GM12878 (cell line): ENCODE measurements around the gene ARTN. TPM values are rescaled to one million over a fixed set of nuclear protein-coding genes. Genes with fewer than 3 reads are reported as not detected.

ENCODE experiments used
- ATAC-seq: fragments of 200-7000 bp; cut with Tn5 transposase; 3 replicates; pipeline ENCODE4 v1.9.1; 2020; ENCODE audit warnings: mild to moderate bottlenecking, moderate library complexity
- BruUV-seq: library from RNA; stranded (reverse); fragments of 400-500 nt; replicated peaks from 2 replicates; lab custom pipeline; 2021; lab: Mats Ljungman, UMichigan
- CTCF ChIA-PET: fragments of 300-600 bp; sonication (Branson Sonifier 250); formaldehyde crosslinking; extraction: SDS; loops from one replicate; lab custom pipeline; 2021; ENCODE audit warnings: inconsistent platforms; lab: Yijun Ruan, JAX
- POLR2A ChIA-PET: fragments of 350-600 bp; formaldehyde crosslinking; extraction: SDS; loops from one replicate; lab custom pipeline; 2021; ENCODE audit warnings: inconsistent platforms; lab: Charles Lee
- RAD21 ChIA-PET: fragments of 300-600 bp; sonication (Branson Sonifier 250); formaldehyde crosslinking; loops from one replicate; lab custom pipeline; 2023; ENCODE audit warnings: antibody characterized with exemption; ENCODE audit not compliant: unreplicated experiment; lab: Charles Lee
- SMC1A ChIA-PET: fragments of 300-600 bp; sonication (Branson Sonifier 250); formaldehyde crosslinking; loops from one replicate; lab custom pipeline; 2023; ENCODE audit not compliant: unreplicated experiment, uncharacterized antibody; lab: Charles Lee
- DNase-seq: peaks from one replicate; pipeline ENCODE4 v3.0.0-alpha.2; 2011; ENCODE audit warnings: low read depth, low spot score
- FAIRE-seq: peaks from 3 replicates; lab custom pipeline; 2011; peaks lifted over from hg19 to GRCh38; lab: Jason Lieb, UNC
- H2AFZ ChIP-seq: 2 replicates; pipeline ENCODE4 v1.6.0; 2011; ENCODE audit warnings: low read depth, low read length, control low read depth; ENCODE audit not compliant: control insufficient read depth
- H3K27ac ChIP-seq: 2 replicates; pipeline ENCODE4 v1.5.1; 2011; ENCODE audit warnings: control low read depth; ENCODE audit not compliant: control insufficient read depth, insufficient read depth
- H3K27me3 ChIP-seq, 2 experiments: replicated peaks in 1 of 2; 2 replicates each; pipeline versions ENCODE4 v1.6.0 to v1.6.1; 2011; ENCODE audit warnings: low read length in 1 of 2; ENCODE audit not compliant: control insufficient read depth in 2 of 2, insufficient read depth in 2 of 2
- H3K36me3 ChIP-seq, 2 experiments: 2 replicates each; pipeline ENCODE4 v1.5.1; 2011; ENCODE audit warnings: low read length in 1 of 2; ENCODE audit not compliant: control insufficient read depth in 2 of 2, insufficient read depth in 2 of 2
- H3K4me1 ChIP-seq: 2 replicates; pipeline ENCODE4 v1.6.1; 2011; ENCODE audit warnings: mild to moderate bottlenecking, low read length, moderate library complexity, mixed read lengths; ENCODE audit not compliant: control insufficient read depth, insufficient read depth
- H3K4me2 ChIP-seq: 2 replicates; pipeline ENCODE4 v1.6.0; 2011; ENCODE audit warnings: control low read depth; ENCODE audit not compliant: control insufficient read depth, insufficient read depth
- H3K4me3 ChIP-seq: fragments of 200-600 bp; sonication (generic); 2 replicates; pipeline ENCODE4 v1.5.1; 2016
- H3K79me2 ChIP-seq: 2 replicates; pipeline ENCODE4 v1.6.0; 2011; ENCODE audit warnings: low read length; ENCODE audit not compliant: control insufficient read depth, insufficient read depth
- H3K9ac ChIP-seq: 2 replicates; pipeline ENCODE4 v1.8.0; 2011; ENCODE audit warnings: low read length, control low read depth, mixed read lengths; ENCODE audit not compliant: control insufficient read depth, insufficient read depth
- H3K9me3 ChIP-seq: replicated peaks from 3 replicates; pipeline ENCODE4 v1.5.1; 2011; ENCODE audit warnings: mild to moderate bottlenecking, low read length; ENCODE audit not compliant: control insufficient read depth, insufficient read depth
- H4K20me1 ChIP-seq: 2 replicates; pipeline ENCODE4 v1.6.0; 2011; ENCODE audit not compliant: control insufficient read depth, insufficient read depth
- BCL11A ChIP-seq: IDR thresholded peaks from 2 replicates; pipeline ENCODE4 v1.6.1; 2011; ENCODE audit warnings: low read depth, low read length
- CBFB ChIP-seq: IDR thresholded peaks from 2 replicates; pipeline ENCODE4 v1.6.1; 2016; ENCODE audit warnings: antibody characterized with exemption, low read depth
- IKZF1 ChIP-seq: fragments of 450-650 bp; conservative IDR thresholded peaks from 2 replicates; pipeline ENCODE4 v1.6.1; 2017; ENCODE audit warnings: antibody characterized with exemption, mild to moderate bottlenecking
- MEF2B ChIP-seq: fragments of 450-650 bp; IDR thresholded peaks from 2 replicates; pipeline ENCODE4 v1.6.1; 2018; ENCODE audit warnings: mild to moderate bottlenecking, moderate library complexity; ENCODE audit not compliant: partially characterized antibody, poor library complexity, severe bottlenecking
- MTA2 ChIP-seq: fragments of 450-650 bp; IDR thresholded peaks from 2 replicates; pipeline ENCODE4 v1.6.1; 2016; ENCODE audit warnings: low read depth, mild to moderate bottlenecking, moderate library complexity
- MXI1 ChIP-seq: fragments of 150-350 bp; IDR thresholded peaks from 2 replicates; pipeline ENCODE4 v1.6.1; 2011; ENCODE audit warnings: low read depth, mild to moderate bottlenecking, inconsistent platforms, low read length, improper control_type of control experiment
- RELB ChIP-seq: fragments of 450-650 bp; IDR thresholded peaks from 2 replicates; pipeline ENCODE4 v1.6.1; 2017; ENCODE audit warnings: low read depth, mild to moderate bottlenecking, moderate library complexity
- ZBTB11 ChIP-seq: fragments of 450-650 bp; formaldehyde crosslinking; IDR thresholded peaks from 2 replicates; pipeline ENCODE4 v1.5.0; 2022; ENCODE audit warnings: mild to moderate bottlenecking, missing genetic modification characterization
- ZSCAN29 ChIP-seq: fragments of 450-650 bp; IDR thresholded peaks from 2 replicates; pipeline ENCODE4 v1.6.1; 2017; ENCODE audit warnings: mild to moderate bottlenecking, moderate library complexity
- ZZZ3 ChIP-seq: IDR thresholded peaks from 2 replicates; pipeline ENCODE4 v1.6.1; 2011; ENCODE audit warnings: low read depth; ENCODE audit not compliant: control insufficient read depth, insufficient read length
- WGBS: methylation state at CpG from one replicate; pipeline ENCODE4 v1.1.6; 2016; ENCODE audit warnings: low lambda C conversion rate; ENCODE audit not compliant: insufficient replicate concordance, insufficient coverage; ENCODE audit errors: missing lambda C conversion rate; 5-methylcytosine and 5-hydroxymethylcytosine counted together
- in situ Hi-C: fragments of 300-500 bp; cut with MboI; formaldehyde crosslinking; loops from 9 replicates; pipeline ENCODE4 v1.14.3; 2018; ENCODE audit warnings: mixed read lengths
- intact Hi-C: fragments of 100-400 bp; cut with micrococcal nuclease; formaldehyde crosslinking; loops from one replicate; pipeline ENCODE4 v1.14.2; 2022; ENCODE audit not compliant: unreplicated experiment
- polyA plus RNA-seq, 11 experiments: library from polyadenylated mRNA; depleted of rRNA in 4 of 11; unstranded in 6 of 11; stranded (reverse) in 5 of 11; fragments of >200 nt; fragmentation: Nextera tagmentation in 4 of 11; fragmentation: Illumina TruSeq in 1 of 11; extraction: Ambion mirVana in 4 of 11; extraction: Trizol in 1 of 11; gene quantifications; 1 replicate in 1 of 11; 2 replicates in 10 of 11; pipeline versions ENCODE4 v1.2.1 to v1.2.3, GENCODE V29; 2011 to 2016; ENCODE audit warnings: inconsistent platforms in 2 of 11, missing spikeins in 2 of 11, low read depth in 1 of 11
- total RNA-seq, 4 experiments: library from RNA; depleted of rRNA in 3 of 4; stranded (reverse); fragments of >200 nt in 3 of 4; fragmentation: Illumina TruSeq in 1 of 4; extraction: Trizol in 1 of 4; gene quantifications; 2 replicates each; pipeline versions ENCODE4 v1.2.1 to v1.2.3, GENCODE V29; 2013 to 2021

The ARTN gene
- total and polyA plus RNA-seq, 10 of the 15 experiments (the other 5 are each of a cell fraction or from before 2014, with no cell fraction given): 0.06 to 2.1 (median 0.34) TPM; not detected in 1

DNA sequence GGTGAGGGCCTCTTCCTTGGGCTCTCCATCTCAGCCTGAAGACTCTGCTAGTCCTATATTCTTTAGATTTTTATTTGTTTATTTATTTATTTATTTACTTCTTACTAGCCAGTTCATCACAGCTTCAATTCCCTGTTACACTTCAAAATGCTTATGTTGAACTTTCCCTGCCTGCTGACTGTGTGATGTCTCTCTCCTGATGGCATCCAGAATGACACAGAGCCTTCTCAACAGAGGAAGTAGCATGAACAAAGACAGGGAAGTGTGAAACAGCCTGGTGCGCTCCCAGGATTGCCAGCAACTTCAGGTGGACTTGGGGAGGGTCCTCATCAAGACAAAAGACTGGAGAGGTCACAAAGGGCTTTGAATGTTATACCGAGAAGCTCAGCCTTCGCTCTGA lies 8.8 kb downstream of the ARTN start:
- ATAC-seq: no peak
- no peaks in the 10 kb centered on the region for H3K9me3 ChIP-seq
- TF ChIP-seq IKZF1 (no peak), ZBTB11 (CRISPR knock-in tag) (no peak), ZZZ3 (no peak), RELB (no peak), BCL11A (no peak), MEF2B (no peak), CBFB (no peak), ZSCAN29 (no peak), MXI1 (no peak), MTA2 (no peak)
- no peak for FAIRE-seq
- in situ Hi-C loops (no loop called here), intact Hi-C loops (no loop called here)
- no peak overlapping the region for H3K4me2 ChIP-seq
- RAD21 ChIA-PET: interaction anchor here (5.8 kb wide), 1 partner anchor 177 kb away, joined by 78 read pairs; no protein-coding TSS in a partner anchor
- H4K20me1 ChIP-seq: no peaks in the 10 kb centered on the region
- DNase-seq: no peak
- H3K27ac ChIP-seq: no peak overlapping the region
- no peaks in the 10 kb centered on the region for H3K36me3 ChIP-seq
- H3K27me3 ChIP-seq: no peaks in the 10 kb centered on the region
- no peaks in the 10 kb centered on the region; the same call in 1 of the 2 replicates for H3K4me1 ChIP-seq
- no peak overlapping the region for H3K4me3 ChIP-seq
- 98% methylated on average over 3 of the region's 3 CpGs for whole genome bisulfite sequencing
- H2AFZ ChIP-seq: no peak overlapping the region
- POLR2A ChIA-PET: interaction anchor here (0.6 kb wide), 1 partner anchor 283 kb away, joined by 3 read pairs; no protein-coding TSS in a partner anchor
- H3K9ac ChIP-seq: no peak overlapping the region
- SMC1A ChIA-PET: interaction anchor here (0.8 to 7.2 kb wide), 8 partner anchors 8 to 415 kb away, joined by 3 to 100 read pairs (median 4); partner anchors contain the start of gene ARTN
- H3K79me2 ChIP-seq: peaks cover 14% of the 10 kb centered on the region
- BruUV-seq: no TSS peak
- CTCF ChIA-PET: interaction anchor here (1.1 to 10.4 kb wide), 6 partner anchors 9 to 703 kb away, joined by 3 to 167 read pairs (median 6); partner anchors contain the start of gene ARTN
